Amniotic epithelial cell (primary cell): ENCODE data around the gene KRTAP10-7.
"Not testable (repeated sequence)": the region's sequence is repeated elsewhere in the genome, so short reads cannot be mapped to it uniquely, and the experiment has no call there.

ENCODE experiments used
- DNase-seq: peaks from one replicate; pipeline ENCODE4 v3.0.0-alpha.2; 2010; ENCODE audit warnings: low read depth

KRTAP10-7 gene

GRCh38 chr21:44571844-44572782 is 28.3 kb upstream of the KRTAP10-7 start:
- no peak for DNase-seq

- no peak for DNase-seq
Observed at GRCh38 chr21:44572959-44573583, 27.3 kb upstream of the KRTAP10-7 start.

GRCh38 chr21:44573630-44574456 is 26.6 kb upstream of the KRTAP10-7 start, which contains the start of gene KRTAP10-4:
TSS of gene KRTAP10-4 (plus strand) at chr21:44573729. CDS start at chr21:44573759, 30 bp downstream.
- DNase-seq = not testable (repeated sequence)

- no peak for DNase-seq
Observed at GRCh38 chr21:44574457-44575306, 25.7 kb upstream of the KRTAP10-7 start.

- no peak for DNase-seq
Observed at GRCh38 chr21:44575307-44576024, 24.9 kb upstream of the KRTAP10-7 start.

- no peak for DNase-seq
Observed at GRCh38 chr21:44576025-44576420, 24.4 kb upstream of the KRTAP10-7 start.

- no peak for DNase-seq
Observed at GRCh38 chr21:44578371-44579055, 21.9 kb upstream of the KRTAP10-7 start.

GRCh38 chr21:44579056-44579832 is 21.2 kb upstream of the KRTAP10-7 start:
- DNase-seq = no peak

- DNase-seq = no peak
Observed at GRCh38 chr21:44579833-44580144, 20.6 kb upstream of the KRTAP10-7 start.

GRCh38 chr21:44580231-44580821 is 20.1 kb upstream of the KRTAP10-7 start, which contains the start of gene KRTAP10-5:
TSS of gene KRTAP10-5 (minus strand) at chr21:44580604. CDS start at chr21:44580578, 26 bp downstream.
- DNase-seq = not testable (repeated sequence)

- DNase-seq = no peak
Observed at GRCh38 chr21:44581158-44581557, 19.2 kb upstream of the KRTAP10-7 start.

GRCh38 chr21:44582055-44582454 is 18.3 kb upstream of the KRTAP10-7 start:
- no peak for DNase-seq

- no peak for DNase-seq
Observed at GRCh38 chr21:44583089-44583799, 17.2 kb upstream of the KRTAP10-7 start.

- DNase-seq = no peak
Observed at GRCh38 chr21:44583800-44584147, 16.6 kb upstream of the KRTAP10-7 start.

- DNase-seq = no peak
Observed at GRCh38 chr21:44585892-44586291, 14.5 kb upstream of the KRTAP10-7 start.

- DNase-seq = no peak
Observed at GRCh38 chr21:44589094-44589493, 11.3 kb upstream of the KRTAP10-7 start.

GRCh38 chr21:44589586-44590305 is 10.7 kb upstream of the KRTAP10-7 start:
- no peak for DNase-seq

GRCh38 chr21:44590311-44590721 is 10.1 kb upstream of the KRTAP10-7 start:
- DNase-seq = no peak
